ENCODE results near the gene PRM1.

Gene PRM1

GRCh38 chr16:11245222-11245737, 35.9 kb downstream of the PRM1 start:
- no peak overlapping the region for H3K4me3 ChIP-seq (ENCODE audit: low read depth, low read length)
- no peak for TF ChIP-seq CTCF (IDR thresholded peaks at IDR 0.05; ENCODE audit: low read depth, low read length, missing control alignments)
- DNase-seq (ENCODE audit: low read depth): no peak

GRCh38 chr16:11242658-11243057, 38.5 kb downstream of the PRM1 start:
- TF ChIP-seq CTCF (IDR thresholded peaks at IDR 0.05; ENCODE audit: low read depth, low read length, missing control alignments): no peak
- H3K4me3 ChIP-seq (ENCODE audit: low read depth, low read length): no peak overlapping the region
- no peak for DNase-seq (ENCODE audit: low read depth)

GRCh38 chr16:11241480-11242204, 39.5 kb downstream of the PRM1 start:
- no peak for DNase-seq (ENCODE audit: low read depth)
- H3K4me3 ChIP-seq (ENCODE audit: low read depth, low read length): no peak overlapping the region
- TF ChIP-seq CTCF (IDR thresholded peaks at IDR 0.05; ENCODE audit: low read depth, low read length, missing control alignments): no peak

- no peak for DNase-seq (ENCODE audit: low read depth)
- no peak overlapping the region for H3K4me3 ChIP-seq (ENCODE audit: low read depth, low read length)
- TF ChIP-seq CTCF (IDR thresholded peaks at IDR 0.05; ENCODE audit: low read depth, low read length, missing control alignments): no peak
These were observed 40.3 kb downstream of the PRM1 start for GRCh38 chr16:11240636-11241473.

- DNase-seq (ENCODE audit: low read depth): no peak
- no peak overlapping the region for H3K4me3 ChIP-seq (ENCODE audit: low read depth, low read length)
- TF ChIP-seq CTCF (IDR thresholded peaks at IDR 0.05; ENCODE audit: low read depth, low read length, missing control alignments): no peak
These were observed 41.2 kb downstream of the PRM1 start for GRCh38 chr16:11239644-11240632.
